ENCODE data around the gene IQCE. TPM values are rescaled to one million over a fixed set of nuclear protein-coding genes. Genes with fewer than 3 reads are reported as not detected.

IQCE gene
- total RNA-seq, 3 donors from 2014 or later (not counting 1 experiment from before 2014, with no cell fraction given), result 9.6 to 13.5 (median 11.3) TPM

- no peaks in the 10 kb centered on the region for H3K27me3 ChIP-seq (ENCODE audit: control insufficient read depth, insufficient read depth, low read length)
- H3K4me3 ChIP-seq (ENCODE audit: low read length), result no peak overlapping the region
- H3K4me1 ChIP-seq (ENCODE audit: control insufficient read depth, insufficient read depth, low read length), result peaks cover 3% of the 10 kb centered on the region
- Mint-ChIP-seq H3K4me1 (peaks cover 4 to 7% of the 10 kb centered on the region in 2 donors), H3K4me3 (no peak overlapping the region), H3K27ac (no peak overlapping the region), H3K27me3 (ENCODE audit: low read depth in 2 of 2) (no peaks in the 10 kb centered on the region), H3K36me3 (no peaks in the 10 kb centered on the region), H3K9me3 (no peaks in the 10 kb centered on the region)
- H3K27ac ChIP-seq (ENCODE audit: low read length), result no peak overlapping the region
- 97% methylated on average over 23 of the region's 23 CpGs for WGBS (ENCODE audit: insufficient coverage)
- peak in 1 of 2 donors; percentile 8 for DNase-seq
- TF ChIP-seq, protein P1, sequence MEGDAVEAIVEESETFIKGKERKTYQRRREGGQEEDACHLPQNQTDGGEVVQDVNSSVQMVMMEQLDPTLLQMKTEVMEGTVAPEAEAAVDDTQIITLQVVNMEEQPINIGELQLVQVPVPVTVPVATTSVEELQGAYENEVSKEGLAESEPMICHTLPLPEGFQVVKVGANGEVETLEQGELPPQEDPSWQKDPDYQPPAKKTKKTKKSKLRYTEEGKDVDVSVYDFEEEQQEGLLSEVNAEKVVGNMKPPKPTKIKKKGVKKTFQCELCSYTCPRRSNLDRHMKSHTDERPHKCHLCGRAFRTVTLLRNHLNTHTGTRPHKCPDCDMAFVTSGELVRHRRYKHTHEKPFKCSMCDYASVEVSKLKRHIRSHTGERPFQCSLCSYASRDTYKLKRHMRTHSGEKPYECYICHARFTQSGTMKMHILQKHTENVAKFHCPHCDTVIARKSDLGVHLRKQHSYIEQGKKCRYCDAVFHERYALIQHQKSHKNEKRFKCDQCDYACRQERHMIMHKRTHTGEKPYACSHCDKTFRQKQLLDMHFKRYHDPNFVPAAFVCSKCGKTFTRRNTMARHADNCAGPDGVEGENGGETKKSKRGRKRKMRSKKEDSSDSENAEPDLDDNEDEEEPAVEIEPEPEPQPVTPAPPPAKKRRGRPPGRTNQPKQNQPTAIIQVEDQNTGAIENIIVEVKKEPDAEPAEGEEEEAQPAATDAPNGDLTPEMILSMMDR (IDR thresholded peaks at IDR 0.05), result no peak
- peaks cover 57% of the 10 kb centered on the region for H3K36me3 ChIP-seq (ENCODE audit: control insufficient read depth, insufficient read depth, low read length)
- ATAC-seq, result no peak
- no peaks in the 10 kb centered on the region for H3K9me3 ChIP-seq (ENCODE audit: control insufficient read depth, insufficient read depth, low read length)
- intact Hi-C loops (cut with micrococcal nuclease), result no loop called here
Observed at GRCh38 chr7:2544541-2545188, 14.1 kb upstream of the IQCE start.

GRCh38 chr7:2545746-2546425 is 12.9 kb upstream of the IQCE start:
- no peak overlapping the region for H3K27ac Mint-ChIP-seq
- Histone ChIP-seq H3K27me3 (ENCODE audit: control insufficient read depth, insufficient read depth, low read length) (no peaks in the 10 kb centered on the region), H3K27ac (ENCODE audit: low read length) (no peak overlapping the region), H3K4me3 (ENCODE audit: low read length) (no peak overlapping the region), H3K4me1 (ENCODE audit: control insufficient read depth, insufficient read depth, low read length) (no peaks in the 10 kb centered on the region), H3K36me3 (ENCODE audit: control insufficient read depth, insufficient read depth, low read length) (peaks cover 61% of the 10 kb centered on the region), H3K9me3 (ENCODE audit: control insufficient read depth, insufficient read depth, low read length) (no peaks in the 10 kb centered on the region)
- TF ChIP-seq, protein P1 (IDR thresholded peaks at IDR 0.05), result no peak
- no peaks in the 10 kb centered on the region for H3K9me3 Mint-ChIP-seq
- H3K36me3 Mint-ChIP-seq, result no peaks in the 10 kb centered on the region
- no peaks in the 10 kb centered on the region for H3K27me3 Mint-ChIP-seq (ENCODE audit: low read depth in 2 of 2)
- DNase-seq (peak in 1 of 2 donors; percentile 9), ATAC-seq (no peak)
- 96% methylated on average over 20 of the region's 20 CpGs for WGBS (ENCODE audit: insufficient coverage)
- intact Hi-C loops (cut with micrococcal nuclease), result no loop called here
- peaks cover 7 to 8% of the 10 kb centered on the region in 2 donors for H3K4me1 Mint-ChIP-seq
- no peak overlapping the region for H3K4me3 Mint-ChIP-seq

DNA sequence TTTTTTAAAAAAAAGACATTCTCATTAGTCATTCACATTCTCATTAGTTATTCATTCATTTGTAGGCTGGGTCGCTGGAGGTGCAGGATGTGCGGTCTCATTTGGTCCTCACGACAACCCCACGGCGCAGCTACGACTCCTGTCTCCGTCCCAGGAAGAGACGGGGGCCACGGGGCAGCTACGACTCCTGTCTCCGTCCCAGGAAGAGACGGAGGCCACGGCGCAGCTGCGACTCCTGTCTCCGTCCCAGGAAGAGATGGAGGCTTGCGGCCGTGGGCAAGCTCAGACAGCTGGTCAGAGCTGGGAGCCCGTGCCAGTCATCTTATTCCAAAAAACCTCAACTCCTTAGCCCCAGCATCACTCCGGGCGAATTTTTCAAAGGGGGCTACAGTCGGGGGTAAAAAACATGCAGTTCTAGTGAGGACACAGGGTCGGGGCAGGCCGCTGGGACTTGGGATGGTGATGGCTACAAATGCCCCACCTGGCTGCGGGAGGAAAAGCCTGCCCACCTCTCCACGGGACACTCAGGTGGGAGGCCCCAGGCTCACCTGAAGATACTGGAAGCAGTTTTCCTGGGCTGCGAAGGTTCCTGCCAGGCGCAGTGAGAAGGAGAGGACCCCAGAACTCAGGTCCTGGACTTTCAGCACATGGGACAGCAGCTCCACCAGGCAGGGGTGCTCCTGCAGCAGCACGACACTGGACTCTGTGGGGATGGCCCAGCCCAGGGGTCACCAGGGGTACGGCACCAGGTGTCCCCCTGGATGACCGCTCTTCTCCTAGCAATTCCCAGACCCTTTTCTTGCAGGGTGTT is 11.8 kb upstream of the IQCE start:
- H3K4me3 Mint-ChIP-seq, result no peak overlapping the region

More for the DNA sequence above, 11.8 kb upstream of the IQCE start:
- Mint-ChIP-seq H3K36me3 (no peaks in the 10 kb centered on the region), H3K27me3 (ENCODE audit: low read depth in 2 of 2) (no peaks in the 10 kb centered on the region), H3K9me3 (no peaks in the 10 kb centered on the region), H3K4me1 (peaks cover 7 to 8% of the 10 kb centered on the region in 2 donors), H3K27ac (peak overlapping the region in 1 of 2 donors; percentile 43)
- peak in 1 of 2 donors; percentile 4 for DNase-seq
- intact Hi-C loops (cut with micrococcal nuclease), result no loop called here
- Histone ChIP-seq H3K27me3 (ENCODE audit: control insufficient read depth, insufficient read depth, low read length) (no peaks in the 10 kb centered on the region), H3K27ac (ENCODE audit: low read length) (no peak overlapping the region), H3K9me3 (ENCODE audit: control insufficient read depth, insufficient read depth, low read length) (no peaks in the 10 kb centered on the region), H3K4me3 (ENCODE audit: low read length) (no peak overlapping the region), H3K4me1 (ENCODE audit: control insufficient read depth, insufficient read depth, low read length) (no peaks in the 10 kb centered on the region), H3K36me3 (ENCODE audit: control insufficient read depth, insufficient read depth, low read length) (peaks cover 56% of the 10 kb centered on the region)
- 97% methylated on average over 31 of the region's 31 CpGs for WGBS (ENCODE audit: insufficient coverage)
- no peak for ATAC-seq
- TF ChIP-seq, protein P1 (IDR thresholded peaks at IDR 0.05), result no peak

Data from natural killer cell (primary cell).